ENCODE measurements around the gene UBXN6.

Gene UBXN6

GRCh38 chr19:4455719-4456475 is 1.7 kb downstream of the UBXN6 start:
- DNase-seq = no peak

- no peak for DNase-seq
These were observed 2.6 kb downstream of the UBXN6 start for GRCh38 chr19:4454747-4455718.

GRCh38 chr19:4453232-4454179 is 4.1 kb downstream of the UBXN6 start:
- no peak for DNase-seq

GRCh38 chr19:4452230-4452990 is 5.2 kb downstream of the UBXN6 start:
- DNase-seq = no peak

- no peak for DNase-seq
These were observed 8.0 kb downstream of the UBXN6 start for GRCh38 chr19:4449639-4450028.

GRCh38 chr19:4449022-4449638 is 8.5 kb downstream of the UBXN6 start:
- no peak for DNase-seq

GRCh38 chr19:4448147-4448985 is 9.2 kb downstream of the UBXN6 start:
- DNase-seq = no peak

GRCh38 chr19:4447327-4448146 is 10.1 kb downstream of the UBXN6 start:
- DNase-seq = no peak

GRCh38 chr19:4446704-4447200 is 10.8 kb downstream of the UBXN6 start:
- DNase-seq = no peak

GRCh38 chr19:4445963-4446703 is 11.5 kb downstream of the UBXN6 start:
- DNase-seq = no peak

- DNase-seq = no peak
These were observed 12.5 kb downstream of the UBXN6 start for GRCh38 chr19:4444765-4445741.

GRCh38 chr19:4443966-4444764 is 13.4 kb downstream of the UBXN6 start:
- DNase-seq = no peak

GRCh38 chr19:4443188-4443587 is 14.4 kb downstream of the UBXN6 start:
- DNase-seq = no peak

GRCh38 chr19:4442819-4443146 is 14.8 kb downstream of the UBXN6 start:
- DNase-seq = no peak

- no peak for DNase-seq
These were observed 15.4 kb downstream of the UBXN6 start for GRCh38 chr19:4441994-4442818.

GRCh38 chr19:4439243-4439642 is 18.4 kb downstream of the UBXN6 start:
- no peak for DNase-seq
